Fibroblast of mammary gland (primary cell): ENCODE measurements around the gene GDF3.

Experiments used
- DNase-seq: peaks from one replicate; pipeline ENCODE4 v3.0.0-alpha.2; 2010; ENCODE audit warnings: low read depth
- H3K4me3 ChIP-seq: 2 replicates; pipeline ENCODE4 v1.5.1; 2011; ENCODE audit warnings: low read depth, mild to moderate bottlenecking, low read length, moderate library complexity; ENCODE audit not compliant: control insufficient read depth
- CTCF ChIP-seq: conservative IDR thresholded peaks from 2 replicates; pipeline ENCODE4 v1.5.1; 2011; ENCODE audit warnings: low read depth, low read length, inconsistent platforms; ENCODE audit not compliant: control insufficient read depth, insufficient read depth

The GDF3 gene

GRCh38 chr12:7668171-7668570, 27.4 kb downstream of the GDF3 start:
- no peak for TF ChIP-seq CTCF
- no peak for DNase-seq
- H3K4me3 ChIP-seq, result no peak overlapping the region

DNA sequence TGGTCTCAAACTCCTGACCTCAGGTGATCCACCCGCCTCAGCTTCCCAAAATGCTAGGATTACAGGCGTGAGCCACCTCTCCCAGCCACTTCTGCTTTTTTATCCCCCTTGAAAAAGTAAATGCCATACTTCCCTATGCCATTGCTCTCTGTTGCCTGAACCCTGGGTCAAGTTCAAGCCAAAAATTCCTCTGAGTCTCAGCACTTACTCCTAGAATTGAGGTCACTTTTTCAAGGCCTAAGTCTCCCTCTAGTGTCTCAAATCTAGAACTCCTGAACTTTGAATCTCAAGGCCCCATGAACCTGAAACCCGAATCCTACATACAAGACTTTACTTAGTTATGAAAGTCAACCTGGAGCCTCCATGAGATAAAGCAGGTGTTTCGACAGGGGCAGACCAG, 28.4 kb downstream of the GDF3 start:
- peak; percentile 50 for TF ChIP-seq CTCF

GRCh38 chr12:7666595-7666994, 29.0 kb downstream of the GDF3 start:
- TF ChIP-seq CTCF, result no peak
- DNase-seq, result no peak
- H3K4me3 ChIP-seq, result no peak overlapping the region

More for the DNA sequence above, 28.4 kb downstream of the GDF3 start:
- peak; percentile 44 for DNase-seq
- no peak overlapping the region for H3K4me3 ChIP-seq

GRCh38 chr12:7661741-7662140, 33.8 kb downstream of the GDF3 start:
- no peak for DNase-seq
- TF ChIP-seq CTCF, result no peak
- no peak overlapping the region for H3K4me3 ChIP-seq

DNA sequence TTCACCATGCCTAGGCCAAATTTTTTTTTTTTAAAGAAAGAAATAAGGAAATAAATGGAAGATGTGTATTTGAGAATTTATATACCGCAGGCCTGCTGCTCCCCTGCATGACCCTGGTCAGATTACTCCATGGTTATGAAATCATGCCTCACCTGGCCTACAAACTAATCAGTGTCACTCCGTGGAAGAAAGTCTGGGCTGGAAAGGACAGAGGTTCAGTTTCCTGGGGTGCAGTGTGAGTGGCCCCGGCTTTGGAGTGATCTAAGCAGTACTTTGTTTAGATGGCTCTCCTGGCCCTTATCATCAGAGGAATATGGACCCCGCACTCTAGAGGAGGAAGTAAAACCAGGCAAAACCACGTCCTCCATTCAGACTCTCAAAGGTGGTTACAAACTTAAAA, 39.5 kb downstream of the GDF3 start:
- DNase-seq, result no peak
- H3K4me3 ChIP-seq, result no peak overlapping the region
- TF ChIP-seq CTCF, result no peak

DNA sequence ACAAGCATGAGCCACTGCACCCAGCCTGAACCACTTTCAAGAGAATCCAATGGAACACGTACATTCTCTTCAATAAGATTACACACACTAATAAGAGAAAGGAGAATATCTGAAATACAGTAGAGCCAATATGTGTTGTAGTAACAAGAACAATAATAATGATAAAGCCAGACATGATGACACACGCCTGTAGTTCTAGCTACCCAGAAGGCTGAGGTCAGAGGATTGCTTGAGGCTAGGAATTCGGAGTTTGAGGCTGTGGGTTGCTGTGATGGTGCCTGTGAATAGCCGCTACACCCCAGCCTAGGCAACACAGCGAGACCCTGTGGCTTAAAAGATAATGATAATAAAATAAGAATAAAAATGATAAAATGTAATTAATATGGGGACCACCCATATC, 45.5 kb downstream of the GDF3 start:
- no peak for TF ChIP-seq CTCF
- DNase-seq, result no peak

DNA sequence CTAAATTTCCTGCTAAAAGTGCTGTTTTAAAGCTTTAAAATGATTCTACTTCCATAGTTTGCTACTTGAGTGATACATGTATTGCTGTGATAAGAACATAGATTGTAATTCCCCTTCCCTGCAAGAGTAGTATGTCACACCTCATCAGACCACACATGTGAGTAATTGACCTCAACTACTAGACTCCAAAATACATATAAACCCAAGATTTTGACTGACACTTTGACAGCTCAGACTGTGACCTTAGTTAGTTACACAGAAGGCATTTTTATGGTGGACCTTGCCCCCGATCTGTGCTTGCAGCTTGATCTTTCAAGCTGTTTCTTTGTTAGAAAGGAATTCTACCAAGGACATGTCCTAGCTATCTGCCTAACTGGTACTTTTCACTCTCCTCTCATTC, 48.5 kb downstream of the GDF3 start:
- no peak for DNase-seq
- TF ChIP-seq CTCF, result no peak
- no peak overlapping the region for H3K4me3 ChIP-seq

More for the DNA sequence above, 45.5 kb downstream of the GDF3 start:
- no peak overlapping the region for H3K4me3 ChIP-seq
